ENCODE data around the gene ZBTB47. TPM values are rescaled to one million over a fixed set of nuclear protein-coding genes. Genes with fewer than 3 reads are reported as not detected.
A peak's percentile ranks its signal among the peaks of the same experiment; 100 is the strongest.

ZBTB47 gene
- total RNA-seq, 4 donors from 2014 or later, result 33.3 to 44.4 (median 42.0) TPM

- peak overlapping the region; percentile 24 to 69 (median 58) for H3K27ac ChIP-seq
- intact Hi-C loops (cut with DNase I), result no loop called here
- no peaks in the 10 kb centered on the region for H3K36me3 ChIP-seq
- no peak for DNase-seq
- 93% methylated on average over 10 of the region's 10 CpGs for WGBS, 2 donors
- TF ChIP-seq CTCF (IDR thresholded peaks at IDR 0.05) (no peak), POLR2A (IDR thresholded peaks at IDR 0.05) (no peak)
- H3K4me1 ChIP-seq, result peaks cover 11 to 17% of the 10 kb centered on the region in 2 donors
- H3K27me3 ChIP-seq, result no peaks in the 10 kb centered on the region
- no peaks in the 10 kb centered on the region for H3K9me3 ChIP-seq
- H3K4me3 ChIP-seq (replicated peaks in 1 of 3), result no peak overlapping the region
Observed at GRCh38 chr3:42709621-42710020, 56.1 kb downstream of the ZBTB47 start.

GRCh38 chr3:42710323-42711021 is 57.0 kb downstream of the ZBTB47 start:
- Histone ChIP-seq H3K36me3 (no peaks in the 10 kb centered on the region), H3K9me3 (no peaks in the 10 kb centered on the region), H3K27ac (peak overlapping the region; percentile 69 to 78 (median 70)), H3K27me3 (no peaks in the 10 kb centered on the region), H3K4me3 (replicated peaks in 1 of 3) (no peak overlapping the region), H3K4me1 (peaks cover 11 to 17% of the 10 kb centered on the region in 2 donors)
- intact Hi-C loops (cut with DNase I), result no loop called here
- 23 to 53% methylated on average over 6 to 7 of the region's 7 CpGs for WGBS, 2 donors
- peak; percentile 86 to 87 for DNase-seq
- TF ChIP-seq CTCF (IDR thresholded peaks at IDR 0.05) (peak in 1 of 6 experiments; percentile 28), POLR2A (IDR thresholded peaks at IDR 0.05) (no peak)

GRCh38 chr3:42711491-42712343 is 58.2 kb downstream of the ZBTB47 start:
- peaks cover 11 to 17% of the 10 kb centered on the region in 2 donors for H3K4me1 ChIP-seq
- H3K36me3 ChIP-seq, result no peaks in the 10 kb centered on the region
- H3K9me3 ChIP-seq, result no peaks in the 10 kb centered on the region
- H3K27ac ChIP-seq, result peak overlapping the region; percentile 68 to 78 (median 70)
- no peak overlapping the region for H3K4me3 ChIP-seq (replicated peaks in 1 of 3)
- no peaks in the 10 kb centered on the region for H3K27me3 ChIP-seq
- peak in 1 of 6 experiments; percentile 16 for TF ChIP-seq CTCF (IDR thresholded peaks at IDR 0.05)
- TF ChIP-seq POLR2A (IDR thresholded peaks at IDR 0.05), result no peak
- intact Hi-C loops (cut with DNase I), result no loop called here
- WGBS, 2 donors, result 38 to 70% methylated on average over 4 to 5 of the region's 6 CpGs
- DNase-seq, result no peak

GRCh38 chr3:42712344-42712648 is 58.8 kb downstream of the ZBTB47 start:
- Histone ChIP-seq H3K27me3 (no peaks in the 10 kb centered on the region), H3K4me1 (peaks cover 11 to 17% of the 10 kb centered on the region in 2 donors), H3K9me3 (no peaks in the 10 kb centered on the region), H3K4me3 (replicated peaks in 1 of 3) (no peak overlapping the region), H3K27ac (no peak overlapping the region), H3K36me3 (no peaks in the 10 kb centered on the region)
- DNase-seq, result no peak
- intact Hi-C loops (cut with DNase I), result no loop called here
- TF ChIP-seq CTCF (IDR thresholded peaks at IDR 0.05) (no peak), POLR2A (IDR thresholded peaks at IDR 0.05) (no peak)
- 96 to 98% methylated on average over 4 of the region's 4 CpGs for WGBS, 2 donors

Data from thyroid gland (tissue), 4 donors.